Upper lobe of left lung (tissue), 6 donors: Measurements from ENCODE around the gene DGKZ. TPM values are rescaled to one million over a fixed set of nuclear protein-coding genes. Genes with fewer than 3 reads are reported as not detected.

Experiments used
- ATAC-seq, 2 donors: fragments of 200-7000 bp; cut with Tn5 transposase; one replicate each; pipeline ENCODE4 v1.9.1; 2022; ENCODE audit warnings: mild to moderate bottlenecking in 2 of 2, moderate library complexity in 2 of 2; ENCODE audit not compliant: low FRiP score in 2 of 2
- DNase-seq, 2 donors: peaks; one replicate each; pipeline ENCODE4 v3.0.0-alpha.2; 2019 to 2020
- H3K27ac ChIP-seq, 4 donors: fragments of 200-600 bp; sonication (generic); one replicate each; pipeline ENCODE4 v1.5.1; 2016 to 2019
- H3K27me3 ChIP-seq, 4 donors: fragments of 200-600 bp; sonication (generic); one replicate each; pipeline ENCODE4 v1.5.1; 2017 to 2019
- H3K36me3 ChIP-seq, 4 donors: fragments of 200-600 bp; sonication (generic); one replicate each; pipeline ENCODE4 v1.5.1; 2016 to 2019
- H3K4me1 ChIP-seq, 4 donors: fragments of 200-600 bp; sonication (generic); one replicate each; pipeline ENCODE4 v1.5.1; 2018 to 2019
- H3K4me3 ChIP-seq, 4 donors: fragments of 200-600 bp; sonication (generic); one replicate each; pipeline ENCODE4 v1.5.1; 2017 to 2019; ENCODE audit warnings: mild to moderate bottlenecking in 2 of 4, moderate library complexity in 1 of 4
- H3K9me3 ChIP-seq, 4 donors: fragments of 200-600 bp; sonication (generic); one replicate each; pipeline ENCODE4 v1.5.1; 2018 to 2019
- CTCF ChIP-seq, 6 experiments: fragments of 450-650 bp in 4 of 6; fragments of 200-600 bp in 2 of 6; sonication (generic) in 2 of 6; IDR thresholded peaks; one replicate each; pipeline ENCODE4 v1.5.1; 2016 to 2019; ENCODE audit warnings: antibody characterized with exemption in 6 of 6
- EP300 ChIP-seq, 4 donors: sonication (generic); formaldehyde crosslinking; IDR thresholded peaks; one replicate each; pipeline ENCODE4 v1.5.1; 2017; ENCODE audit warnings: antibody characterized with exemption in 4 of 4, control low read depth in 2 of 4
- POLR2A ChIP-seq, 4 donors: fragments of 450-650 bp; IDR thresholded peaks; one replicate each; pipeline ENCODE4 v1.5.1; 2016 to 2017; ENCODE audit warnings: antibody characterized with exemption in 4 of 4, mild to moderate bottlenecking in 2 of 4
- POLR2AphosphoS5 ChIP-seq, 2 donors: sonication (generic); formaldehyde crosslinking; IDR thresholded peaks; one replicate each; pipeline ENCODE4 v1.5.1; 2017; ENCODE audit warnings: antibody characterized with exemption in 2 of 2
- WGBS, 2 donors: methylation state at CpG; one replicate each; pipeline ENCODE4 v1.1.5; 2017 to 2018; 5-methylcytosine and 5-hydroxymethylcytosine counted together
- total RNA-seq, 6 donors: library from RNA; depleted of rRNA in 4 of 6; stranded (reverse); fragments of >200 nt in 4 of 6; gene quantifications; one replicate each; pipeline versions ENCODE4 v1.1.0 to v1.2.1, GENCODE V29; 2016 to 2021
- donor health status: DM: no; HTN: no; CAD: no; lungs with moderate emphysema.
- donor health status: DM: no; HTN: yes; CAD: no; lungs with severe emphysema.

Gene DGKZ
- total RNA-seq, 6 donors from 2014 or later, result 55.1 to 145 (median 65.5) TPM

- peak within 1 kb of the TSS; percentile 71 to 88 (median 77) for H3K27ac ChIP-seq
- H3K36me3 ChIP-seq, result peaks cover 0 to 23% (median 14%) of the 10 kb centered on the region in 4 donors
- peak in 1 of 2 donors; percentile 89 for DNase-seq
- H3K4me3 ChIP-seq, result peak within 1 kb of the TSS; percentile 67 to 92 (median 74)
- H3K4me1 ChIP-seq, result peaks cover 18 to 40% (median 27%) of the 10 kb centered on the region in 4 donors
- ATAC-seq, result peak in 1 of 2 donors; percentile 34
- H3K9me3 ChIP-seq, result no peaks in the 10 kb centered on the region
- no peak for TF ChIP-seq CTCF (IDR thresholded peaks at IDR 0.05)
- TF ChIP-seq POLR2AphosphoS5 (IDR thresholded peaks at IDR 0.05), result no peak
- no peak for TF ChIP-seq EP300 (IDR thresholded peaks at IDR 0.05)
- TF ChIP-seq POLR2A (IDR thresholded peaks at IDR 0.05), result no peak
- peaks cover 0 to 10% (median 2%) of the 10 kb centered on the region in 4 donors for H3K27me3 ChIP-seq
- WGBS, 2 donors, result 0% methylated on average over 13 of the region's 96 CpGs; no CpG with 5 or more reads in 1 of the 2 donors
These were observed 34.0 kb downstream of the DGKZ start, which contains the start of gene MDK for GRCh38 chr11:46381048-46381818. Gene MDK, plus strand, starts transcription at chr11:46381669. Its CDS starts 389 bp downstream, at chr11:46382058.

GRCh38 chr11:46381819-46382645, 34.8 kb downstream of the DGKZ start:
- H3K4me3 ChIP-seq, result peak overlapping the region; percentile 22 to 92 (median 74)
- no peak for ATAC-seq
- peaks cover 0 to 15% (median 8%) of the 10 kb centered on the region in 4 donors for H3K36me3 ChIP-seq
- H3K9me3 ChIP-seq, result no peaks in the 10 kb centered on the region
- peaks cover 0 to 10% (median 2%) of the 10 kb centered on the region in 4 donors for H3K27me3 ChIP-seq
- TF ChIP-seq POLR2AphosphoS5 (IDR thresholded peaks at IDR 0.05), result no peak
- TF ChIP-seq CTCF (IDR thresholded peaks at IDR 0.05), result no peak
- no peak for TF ChIP-seq POLR2A (IDR thresholded peaks at IDR 0.05)
- TF ChIP-seq EP300 (IDR thresholded peaks at IDR 0.05), result no peak
- 0 to 3% methylated on average over 1 to 39 of the region's 66 CpGs for WGBS, 2 donors
- peak in 1 of 2 donors; percentile 86 for DNase-seq
- H3K27ac ChIP-seq, result peak overlapping the region in 1 of 4 donors; percentile 80
- peaks cover 18 to 40% (median 27%) of the 10 kb centered on the region in 4 donors for H3K4me1 ChIP-seq

- Histone ChIP-seq H3K27ac (no peak overlapping the region), H3K4me3 (peak overlapping the region in 3 of 4 donors; percentile 73 to 92 (median 76)), H3K9me3 (no peaks in the 10 kb centered on the region), H3K36me3 (peaks cover 0 to 7% (median 3%) of the 10 kb centered on the region in 4 donors), H3K27me3 (peaks cover 0 to 15% (median 5%) of the 10 kb centered on the region in 4 donors), H3K4me1 (peaks cover 18 to 42% (median 27%) of the 10 kb centered on the region in 4 donors)
- DNase-seq, result peak in 1 of 2 donors; percentile 50
- no peak for ATAC-seq
- TF ChIP-seq POLR2A (IDR thresholded peaks at IDR 0.05) (no peak), POLR2AphosphoS5 (IDR thresholded peaks at IDR 0.05) (no peak), CTCF (IDR thresholded peaks at IDR 0.05) (peak; percentile 32 to 48 (median 38)), EP300 (IDR thresholded peaks at IDR 0.05) (no peak)
- WGBS, 2 donors, result 62 to 63% methylated on average over 6 to 17 of the region's 18 CpGs
These were observed 35.6 kb downstream of the DGKZ start for GRCh38 chr11:46382646-46383403.

GRCh38 chr11:46383404-46383758, 36.1 kb downstream of the DGKZ start:
- Histone ChIP-seq H3K27ac (no peak overlapping the region), H3K36me3 (peaks cover 0 to 2% (median under 1%) of the 10 kb centered on the region in 4 donors), H3K4me3 (no peak overlapping the region), H3K9me3 (no peaks in the 10 kb centered on the region), H3K4me1 (peaks cover 18 to 44% (median 27%) of the 10 kb centered on the region in 4 donors), H3K27me3 (peaks cover 0 to 15% (median 7%) of the 10 kb centered on the region in 4 donors)
- DNase-seq, result peak in 1 of 2 donors; percentile 20
- no peak for ATAC-seq
- WGBS, 2 donors, result 78 to 81% methylated on average over 7 of the region's 7 CpGs
- TF ChIP-seq CTCF (IDR thresholded peaks at IDR 0.05) (peak in 1 of 6 experiments; percentile 2), POLR2A (IDR thresholded peaks at IDR 0.05) (no peak)
